HG02981 (cell line): ENCODE measurements around the gene CRISP1.
A peak's percentile ranks its signal among the peaks of the same experiment; 100 is the strongest.
"Not testable (repeated sequence)": the region's sequence is repeated elsewhere in the genome, so short reads cannot be mapped to it uniquely, and the experiment has no call there.

Source experiments
- ATAC-seq: cut with Tn5 transposase; IDR thresholded peaks from one replicate; pipeline ENCODE4 v1.9.1; 2021; ENCODE audit warnings: mild to moderate bottlenecking, moderate library complexity; ENCODE audit not compliant: unreplicated experiment

Gene CRISP1, protein sequence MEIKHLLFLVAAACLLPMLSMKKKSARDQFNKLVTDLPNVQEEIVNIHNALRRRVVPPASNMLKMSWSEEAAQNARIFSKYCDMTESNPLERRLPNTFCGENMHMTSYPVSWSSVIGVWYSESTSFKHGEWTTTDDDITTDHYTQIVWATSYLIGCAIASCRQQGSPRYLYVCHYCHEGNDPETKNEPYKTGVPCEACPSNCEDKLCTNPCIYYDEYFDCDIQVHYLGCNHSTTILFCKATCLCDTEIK

DNA sequence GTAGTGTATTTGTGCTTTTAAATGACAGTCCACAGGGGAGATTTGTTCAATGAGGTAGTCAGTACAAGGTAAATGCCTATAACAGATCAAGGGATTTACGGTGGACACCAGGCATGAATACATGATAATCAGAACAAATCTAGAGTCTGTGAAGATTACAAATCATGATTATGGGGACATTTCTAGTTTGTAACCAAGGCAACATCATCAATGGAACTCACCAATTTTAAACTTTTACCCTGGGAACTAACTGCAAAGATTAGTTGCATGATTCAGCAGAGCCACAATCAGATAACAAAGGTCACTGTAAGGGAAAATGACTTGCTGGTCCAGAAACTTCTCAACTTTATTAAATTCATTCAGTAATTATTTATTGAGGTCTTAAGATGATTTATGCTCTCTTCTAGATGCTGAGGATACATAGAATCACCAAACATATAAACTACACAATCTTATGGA, at the start of gene CRISP1:
Gene CRISP1 (minus strand): TSS at position 51 of the 459 bp plus-strand sequence. CDS start 9,135 bp downstream, outside the sequence.
- no peak for ATAC-seq

DNA sequence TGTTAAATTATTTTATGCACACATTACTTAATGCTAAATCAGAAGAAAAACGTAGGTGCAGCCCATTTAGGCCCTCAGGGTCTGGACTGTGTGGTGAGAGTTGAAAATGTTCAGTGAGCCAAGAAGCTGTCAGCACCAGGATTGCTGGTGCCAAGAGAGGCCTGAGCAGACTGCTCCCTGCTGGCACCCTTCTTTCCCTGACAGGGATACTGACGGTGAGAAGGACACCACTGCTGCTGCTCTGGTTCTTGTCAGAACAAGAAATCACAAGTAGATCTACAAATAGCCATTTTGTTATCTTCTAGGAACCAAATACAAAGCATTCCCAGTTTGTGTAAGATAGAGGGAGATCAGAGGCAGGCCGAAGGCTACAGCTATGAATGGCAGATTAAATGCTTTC, 48.7 kb upstream of the CRISP1 start:
- no peak for ATAC-seq

DNA sequence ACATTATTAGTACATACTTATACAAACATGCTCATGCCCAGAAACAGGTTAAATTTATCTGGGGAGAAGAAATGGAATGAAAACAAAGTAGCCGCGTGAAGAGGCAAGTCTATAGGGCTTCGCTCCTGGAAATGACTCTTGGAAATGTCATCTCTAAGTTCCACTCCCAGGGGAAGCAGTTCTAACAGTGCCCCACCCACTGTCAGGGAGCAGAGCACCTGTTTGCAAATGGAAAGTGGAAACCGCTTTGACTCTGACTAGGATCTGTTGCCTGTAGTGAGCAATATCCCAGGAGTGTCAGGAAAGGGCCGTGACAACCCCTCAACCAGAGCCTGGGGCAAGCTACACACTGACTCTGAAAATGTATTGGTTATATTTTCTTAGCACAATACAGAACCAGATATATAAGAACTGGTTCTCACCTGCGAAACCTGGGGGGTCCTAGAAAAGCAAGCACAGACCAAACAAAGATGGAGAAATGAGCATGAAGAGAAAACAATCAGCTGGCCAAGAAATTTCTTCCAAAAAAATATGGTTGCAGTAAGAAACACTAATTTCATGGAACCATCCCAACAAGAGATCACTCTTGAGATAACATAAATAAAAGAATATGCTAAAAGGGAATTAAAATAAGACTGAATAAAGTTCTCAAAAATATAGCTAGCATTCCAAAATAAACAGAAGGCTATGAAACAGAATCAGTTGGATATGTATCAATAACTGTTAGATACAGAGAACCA, 47.5 kb upstream of the CRISP1 start:
- ATAC-seq, result no peak

DNA sequence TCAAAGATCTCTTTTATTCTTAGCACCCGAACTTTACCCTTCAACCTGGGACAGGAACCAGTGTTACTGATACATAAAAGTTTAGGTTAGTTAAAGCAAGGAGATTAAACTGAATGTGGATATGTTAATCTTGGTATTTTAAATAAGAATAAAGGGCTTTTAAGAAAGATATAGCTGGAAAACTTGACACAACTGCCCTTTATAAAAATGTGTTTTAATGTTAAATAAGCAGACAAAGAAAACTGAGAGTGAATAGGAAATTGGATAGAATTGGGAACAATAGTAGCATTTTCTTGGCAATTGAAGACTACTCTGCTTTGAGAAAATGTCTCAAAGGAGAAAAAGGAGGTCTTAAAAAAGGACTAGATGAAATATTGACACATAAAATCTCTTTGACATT, 45.9 kb upstream of the CRISP1 start:
- ATAC-seq, result no peak

DNA sequence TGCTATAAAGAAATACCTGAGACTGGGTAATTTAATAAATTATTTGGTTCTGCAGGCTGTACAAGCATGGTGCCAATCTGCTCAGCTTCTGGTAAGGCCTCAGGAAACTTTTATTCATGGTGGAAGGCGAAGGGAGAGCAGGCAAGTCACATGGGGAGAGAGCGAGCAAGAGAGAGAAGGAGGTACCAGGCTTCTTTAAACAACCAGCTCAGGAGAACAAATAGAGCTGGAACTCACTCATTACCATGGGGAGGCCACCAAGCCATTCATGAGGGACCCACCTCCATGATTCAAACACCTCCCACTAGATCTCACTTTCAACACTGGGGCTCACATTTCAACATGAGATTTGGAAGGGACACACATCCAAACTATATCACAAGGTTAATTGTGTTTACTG, 44.9 kb upstream of the CRISP1 start:
- no peak for ATAC-seq

DNA sequence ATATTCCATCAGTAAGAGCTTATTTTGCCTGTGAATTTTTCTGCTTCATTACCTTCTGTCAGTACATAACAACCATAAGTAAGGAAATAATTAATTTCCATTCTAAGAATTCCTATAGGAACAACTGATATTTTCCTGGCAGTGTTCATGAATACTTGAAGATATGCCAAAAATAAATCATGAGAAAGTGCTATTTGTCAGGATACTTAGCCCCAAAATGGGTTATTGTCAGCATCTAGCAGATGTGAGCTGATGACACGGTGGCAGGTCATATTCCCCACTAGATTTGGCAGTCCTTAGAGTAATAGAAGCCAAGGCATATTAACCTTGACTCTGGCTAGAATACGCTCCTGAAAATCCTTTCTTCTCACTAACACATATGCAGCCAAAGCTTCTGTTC, 43.2 kb upstream of the CRISP1 start:
- ATAC-seq, result no peak

DNA sequence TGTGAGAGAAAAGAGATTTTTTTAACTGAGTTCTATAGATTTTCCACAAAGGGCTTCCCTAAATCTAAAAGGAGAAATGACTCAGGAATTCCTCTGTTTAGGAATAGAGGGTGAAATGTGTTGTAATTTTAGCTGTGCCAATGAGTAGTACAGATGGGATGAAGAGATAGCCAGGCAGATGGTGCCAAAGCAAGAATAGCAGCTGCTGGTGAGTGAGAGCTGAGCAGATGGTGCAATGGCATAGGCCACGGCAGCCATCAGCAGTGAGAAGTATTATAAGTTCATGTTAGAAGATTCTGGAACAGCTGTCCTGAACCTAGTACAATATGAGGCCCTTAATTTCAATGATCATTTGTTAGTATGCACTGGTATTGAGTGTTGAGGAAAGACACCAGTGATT, 40.2 kb upstream of the CRISP1 start:
- no peak for ATAC-seq

DNA sequence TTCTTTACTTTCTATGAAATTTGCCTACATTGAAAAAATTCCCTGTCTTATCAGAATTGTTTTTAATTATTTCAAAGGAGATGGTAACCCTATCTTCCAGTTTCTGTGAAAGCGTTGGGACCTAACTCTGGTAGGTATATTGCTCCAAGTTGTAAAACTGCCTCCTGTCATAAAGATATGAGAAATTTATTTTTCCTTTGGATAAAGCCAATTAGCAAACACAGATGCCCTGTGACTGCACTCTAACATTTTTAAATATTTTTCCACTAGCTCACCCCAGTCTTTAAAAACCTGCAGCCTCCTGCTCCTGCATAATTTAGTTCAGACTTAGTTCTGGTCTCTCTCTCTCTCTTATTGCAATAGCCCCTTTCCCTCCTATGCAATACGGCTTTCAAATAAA, 39.0 kb upstream of the CRISP1 start:
- ATAC-seq, result no peak

DNA sequence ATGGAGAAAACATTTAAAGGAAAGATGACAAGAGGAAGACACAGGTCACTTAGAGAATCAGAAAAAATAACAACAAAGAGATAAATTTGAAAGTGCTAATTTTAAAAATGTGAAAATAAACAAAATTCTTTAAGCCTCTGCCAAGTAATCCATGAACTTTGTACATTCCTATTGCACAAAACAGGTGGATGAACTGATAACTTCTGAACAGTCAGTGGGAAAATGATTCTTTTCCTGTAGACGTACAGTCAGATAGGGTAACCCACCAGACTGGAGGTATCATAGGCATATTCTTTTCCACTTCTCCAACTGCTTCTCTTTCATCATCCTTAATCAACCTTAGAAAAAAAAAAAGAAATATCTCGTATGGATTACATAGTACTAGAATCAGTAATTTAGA, 36.5 kb upstream of the CRISP1 start:
- ATAC-seq, result no peak

DNA sequence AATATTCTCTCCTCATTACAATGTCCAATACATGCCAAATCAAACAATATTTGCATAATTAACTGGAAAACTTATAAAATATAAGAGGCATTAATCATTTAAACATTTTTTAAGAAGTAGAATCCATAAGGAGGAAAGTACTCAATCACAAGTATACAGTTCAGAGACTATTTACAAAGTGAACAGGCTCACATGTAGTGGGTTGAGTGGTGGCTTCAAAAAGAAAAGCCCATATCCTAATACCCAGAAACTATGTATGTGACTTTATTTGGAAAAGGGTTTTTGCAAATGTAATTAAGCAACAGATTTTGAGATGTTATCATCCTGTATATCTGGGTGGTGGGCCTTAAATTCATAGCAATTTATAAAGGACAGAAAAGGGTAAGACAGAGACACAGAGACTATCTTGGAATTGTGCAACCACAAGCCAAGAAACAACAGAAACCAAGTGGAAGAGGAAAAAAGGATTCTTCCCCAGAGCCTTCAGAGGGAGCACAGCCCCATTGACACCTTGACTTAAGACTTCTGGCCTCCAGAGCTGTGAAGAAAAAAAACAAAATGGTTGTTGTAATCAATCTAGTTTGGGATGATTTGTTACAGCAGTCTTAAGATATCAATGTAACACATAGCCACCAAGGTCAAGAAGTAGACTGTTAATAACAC, 32.7 kb upstream of the CRISP1 start:
- ATAC-seq, result no peak

DNA sequence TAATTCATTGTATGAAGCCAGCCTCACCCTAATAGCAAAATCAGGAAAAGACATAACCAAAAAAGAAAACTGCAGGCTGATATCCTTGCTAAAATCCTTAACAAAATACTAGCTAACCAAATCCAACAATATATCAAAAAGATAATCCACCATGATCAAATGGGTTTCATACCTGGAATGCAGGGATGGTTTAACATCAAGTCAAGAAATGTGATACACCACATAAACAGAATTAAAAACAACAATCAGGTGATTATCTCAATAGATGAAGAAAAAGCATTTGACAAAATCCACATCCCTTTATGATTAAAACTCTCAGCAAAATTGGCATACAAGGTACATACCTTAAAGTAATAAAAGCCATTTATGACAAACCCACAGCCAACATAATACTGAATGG, 29.2 kb upstream of the CRISP1 start:
- ATAC-seq, result not testable (repeated sequence)

DNA sequence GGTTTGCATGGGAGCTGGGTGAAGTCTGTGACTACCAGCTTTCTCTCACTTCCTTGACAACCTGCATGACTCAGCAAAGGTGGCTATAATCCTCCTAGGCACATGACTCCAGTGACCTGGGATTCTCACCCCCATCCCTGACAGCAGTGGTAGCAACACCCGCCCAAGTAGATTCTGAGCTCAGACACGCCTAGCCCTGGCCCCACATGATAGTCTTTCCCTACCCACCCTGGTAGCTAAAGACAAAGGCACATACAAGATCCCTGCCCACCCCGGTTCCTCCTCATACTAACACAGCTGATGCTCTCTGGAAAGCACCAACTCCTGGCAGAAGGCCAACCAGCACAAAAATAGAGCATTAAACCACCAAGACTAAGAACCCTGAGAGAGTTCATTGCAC, 25.9 kb upstream of the CRISP1 start:
- no peak for ATAC-seq

DNA sequence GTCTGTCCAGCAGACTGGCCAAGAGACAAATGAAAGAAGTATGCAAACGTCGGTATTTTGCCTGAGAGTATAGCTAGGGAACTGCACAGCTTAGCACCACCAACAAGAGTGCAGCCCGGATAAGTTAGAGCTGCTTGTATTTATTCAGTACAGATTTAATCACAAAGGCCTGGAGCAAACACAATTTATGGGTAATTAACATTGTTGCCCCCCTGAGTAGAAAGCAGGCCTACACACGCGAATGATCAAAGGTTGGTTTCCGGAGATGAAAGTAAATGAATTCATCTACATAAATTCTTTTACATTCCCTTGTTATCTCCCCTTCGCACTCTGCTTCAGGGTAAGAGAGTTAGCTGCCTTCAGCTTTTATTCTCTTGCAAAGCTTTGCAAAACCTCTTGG, 24.7 kb upstream of the CRISP1 start:
- no peak for ATAC-seq

DNA sequence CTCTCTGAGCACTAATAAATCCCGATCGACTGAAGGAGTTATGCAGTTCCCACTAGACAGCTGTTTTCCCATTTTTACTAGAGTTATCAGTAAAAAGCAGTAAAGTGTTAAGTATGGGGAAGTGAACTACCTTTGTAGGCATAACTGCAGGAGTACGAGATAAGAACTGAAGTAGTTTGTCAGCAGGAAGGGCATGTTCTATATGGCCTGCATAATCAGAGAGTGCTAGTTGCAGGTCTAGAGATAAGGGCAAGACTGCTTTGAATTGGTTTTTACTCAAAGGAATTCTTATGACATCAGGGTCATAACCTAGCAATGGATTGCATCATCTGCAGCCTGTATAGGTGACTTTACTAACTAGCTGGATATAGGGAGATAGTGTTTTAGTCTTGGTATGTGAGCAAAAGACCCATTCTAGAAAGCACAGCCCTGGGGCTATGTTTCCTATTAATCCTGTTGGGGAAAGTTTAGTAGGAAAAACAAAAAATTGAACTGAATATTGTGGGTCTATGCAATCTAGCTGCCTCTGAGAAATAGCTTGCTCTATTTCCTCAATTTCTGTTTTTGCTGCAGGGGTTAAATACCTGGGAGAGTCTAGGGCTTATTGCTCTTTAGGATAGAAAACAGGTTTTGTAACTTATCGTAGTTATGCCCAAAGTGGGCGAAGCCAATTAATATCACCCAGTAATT, 22.6 kb upstream of the CRISP1 start:
- ATAC-seq, result no peak

DNA sequence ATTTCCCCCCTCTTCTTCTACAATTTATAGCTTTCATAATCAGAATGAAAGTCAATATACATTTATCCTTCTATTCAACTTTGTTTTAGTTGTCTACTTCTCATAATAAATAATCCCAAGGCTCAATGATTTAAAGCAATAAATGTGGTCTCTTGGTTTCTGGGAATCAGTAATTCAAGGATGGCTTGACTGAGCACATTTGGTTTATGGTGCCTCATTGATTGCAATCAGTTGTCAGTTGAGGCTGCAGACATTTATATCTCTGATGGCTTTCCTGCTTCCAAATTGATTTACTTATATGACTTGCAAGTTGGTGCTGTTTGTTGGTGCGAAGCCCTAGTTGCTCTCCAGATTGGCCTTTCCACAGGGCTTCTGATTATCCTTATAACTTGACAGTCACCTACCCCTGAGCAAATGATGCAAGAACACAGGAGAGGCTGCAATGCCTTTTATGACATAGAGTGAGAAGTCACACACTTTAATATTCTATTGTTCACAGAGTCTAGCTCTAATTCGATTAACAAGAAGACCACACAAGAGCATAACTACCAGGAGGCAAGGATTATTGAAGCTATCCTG, 2.7 kb upstream of the CRISP1 start:
- no peak for ATAC-seq

DNA sequence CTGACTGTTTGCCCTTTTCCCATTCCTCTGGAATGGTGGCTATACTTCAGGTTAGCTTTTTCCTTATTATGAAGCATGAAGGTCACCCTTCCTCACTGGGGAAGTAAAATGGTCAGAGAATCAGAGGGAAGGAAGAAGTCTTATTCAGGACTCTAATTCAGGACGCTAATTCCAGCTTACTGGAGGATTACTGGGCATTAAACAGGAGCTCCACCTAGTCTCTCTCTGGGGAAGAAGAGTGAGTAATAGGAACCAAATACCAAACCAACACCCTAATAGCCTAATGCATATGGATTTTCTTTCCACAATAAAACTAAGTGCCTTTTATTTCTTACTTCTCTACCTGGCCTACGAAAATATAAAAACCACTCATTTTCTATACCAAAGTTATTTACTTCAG, 10.1 kb downstream of the CRISP1 start:
- ATAC-seq, result no peak

DNA sequence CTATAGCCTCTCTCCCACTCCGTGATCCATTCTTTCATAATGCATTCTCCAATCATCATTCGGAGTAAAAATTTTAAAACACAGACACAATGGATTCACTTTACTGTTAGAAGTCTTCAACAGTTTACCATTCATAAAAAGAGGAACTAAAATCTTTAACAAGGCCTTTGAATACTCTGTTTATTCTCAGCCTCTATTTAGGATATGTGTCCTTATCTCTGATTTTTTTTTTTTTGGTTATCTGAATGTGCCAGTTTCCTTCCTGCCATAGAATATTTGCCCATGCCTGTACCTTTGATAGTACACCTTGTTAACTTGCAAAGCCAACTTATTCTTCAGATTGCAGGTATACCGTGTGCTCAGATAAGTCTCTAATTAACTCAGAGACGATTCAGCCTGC, 11.1 kb downstream of the CRISP1 start:
- ATAC-seq, result no peak

DNA sequence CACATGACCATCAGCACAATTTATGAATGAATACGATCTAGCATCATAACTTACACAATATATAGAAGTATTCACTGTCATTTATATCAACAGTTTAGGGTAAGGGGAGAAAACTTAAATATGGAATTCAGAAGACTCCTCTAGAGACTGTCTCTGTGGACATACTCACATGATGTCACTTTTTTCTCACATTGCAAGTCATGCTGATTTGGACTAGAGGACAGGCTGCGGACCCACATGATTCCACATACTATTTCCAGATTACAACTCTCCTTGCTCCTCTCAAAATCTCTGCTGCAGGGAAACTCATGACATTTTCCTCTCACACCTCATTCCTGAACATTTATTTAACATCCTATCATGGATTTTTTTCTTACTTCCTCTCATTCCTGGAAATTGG, 13.4 kb downstream of the CRISP1 start:
- ATAC-seq, result no peak

DNA sequence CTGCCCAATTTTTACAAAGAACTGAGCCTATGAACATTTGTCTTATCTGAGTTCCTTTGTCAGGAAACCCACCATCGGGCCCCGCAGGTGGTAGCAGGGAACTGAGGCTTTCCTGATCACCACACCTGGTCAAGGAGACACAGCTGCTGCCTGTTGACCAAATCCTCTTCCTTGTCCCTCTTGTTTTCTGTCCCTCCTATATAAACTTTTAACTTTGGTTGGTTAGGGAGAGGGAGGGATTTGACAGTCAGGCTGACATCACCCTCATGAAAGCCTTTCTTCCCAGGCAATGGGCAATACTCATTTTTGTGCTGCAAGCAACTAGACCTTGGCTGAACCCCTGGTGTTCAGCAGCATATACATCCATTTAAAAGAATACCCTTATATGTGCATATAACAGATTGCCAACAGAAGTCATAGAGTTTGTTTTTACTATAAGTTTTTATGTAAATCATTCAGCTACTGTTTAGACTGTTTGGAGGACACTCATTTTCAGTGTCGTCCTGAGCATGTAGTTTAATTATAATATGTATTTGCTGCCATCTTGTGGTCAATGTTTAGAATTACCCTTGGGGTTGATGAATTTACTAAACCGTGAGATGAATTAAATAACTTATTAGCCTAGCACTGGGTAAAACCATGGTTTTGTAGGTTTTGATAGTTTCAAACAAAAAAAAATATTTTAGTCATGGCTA, 17.0 kb downstream of the CRISP1 start:
- ATAC-seq, result peak; percentile 91

DNA sequence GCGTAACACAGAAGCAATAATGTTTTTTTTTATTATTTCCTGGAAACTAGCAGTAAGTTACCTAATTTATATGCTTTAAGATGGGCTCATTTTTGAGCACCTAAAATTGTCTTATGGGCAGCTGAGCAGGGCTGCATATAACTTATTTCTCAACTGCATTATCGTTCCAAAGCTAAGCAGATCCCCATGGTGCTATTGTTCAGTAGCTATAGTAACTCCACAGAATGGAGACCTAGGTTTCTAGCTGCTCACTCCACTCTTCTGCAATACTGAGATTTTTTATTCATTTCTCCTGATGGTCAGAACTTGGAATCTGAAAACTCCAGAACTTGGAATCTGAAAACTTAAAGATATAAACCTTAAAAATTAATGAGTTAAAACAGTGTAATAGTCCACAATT, 18.7 kb downstream of the CRISP1 start:
- ATAC-seq, result no peak

DNA sequence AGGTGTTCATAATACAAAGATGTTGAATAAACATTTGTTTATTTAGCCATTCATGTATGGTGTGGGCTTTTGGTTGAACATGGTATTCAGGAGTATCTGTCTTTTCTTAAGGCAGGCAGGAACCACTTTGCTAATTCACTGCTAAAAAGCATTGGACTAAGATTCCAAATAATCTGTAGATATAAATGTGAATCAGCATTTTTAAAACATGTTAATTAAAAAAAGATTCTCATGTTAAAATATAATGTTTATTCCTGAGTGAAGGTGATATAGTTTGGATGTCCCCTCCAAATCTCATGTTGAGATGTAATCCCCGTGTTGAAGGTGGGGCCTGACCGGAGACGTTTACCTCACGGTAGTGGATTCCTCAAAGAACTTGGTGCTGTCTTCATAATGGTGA, 19.3 kb downstream of the CRISP1 start:
- ATAC-seq, result no peak
